GM19238 (cell line): ENCODE results near the gene SMAD6.

Experiments used
- DNase-seq: peaks from one replicate; pipeline ENCODE4 v3.0.0; 2011; ENCODE audit warnings: low spot score; ENCODE audit not compliant: insufficient read length

SMAD6 gene

GRCh38 chr15:66739287-66739686, 37.3 kb downstream of the SMAD6 start:
- DNase-seq, result no peak

GRCh38 chr15:66740802-66741201, 38.8 kb downstream of the SMAD6 start:
- DNase-seq, result no peak

GRCh38 chr15:66741646-66742045, 39.6 kb downstream of the SMAD6 start:
- no peak for DNase-seq

- no peak for DNase-seq
Observed at GRCh38 chr15:66742286-66742685, 40.2 kb downstream of the SMAD6 start.

- no peak for DNase-seq
Observed at GRCh38 chr15:66743204-66743603, 41.2 kb downstream of the SMAD6 start.

- DNase-seq, result no peak
Observed at GRCh38 chr15:66743703-66744536, 41.9 kb downstream of the SMAD6 start.

GRCh38 chr15:66744610-66745279, 42.7 kb downstream of the SMAD6 start:
- no peak for DNase-seq

- DNase-seq, result no peak
Observed at GRCh38 chr15:66745530-66746230, 43.6 kb downstream of the SMAD6 start.

- no peak for DNase-seq
Observed at GRCh38 chr15:66746231-66746605, 44.2 kb downstream of the SMAD6 start.

GRCh38 chr15:66747223-66747622, 45.2 kb downstream of the SMAD6 start:
- no peak for DNase-seq

- DNase-seq, result no peak
Observed at GRCh38 chr15:66747886-66748707, 46.1 kb downstream of the SMAD6 start.

GRCh38 chr15:66748708-66749035, 46.6 kb downstream of the SMAD6 start:
- DNase-seq, result no peak

GRCh38 chr15:66749841-66750575, 48.0 kb downstream of the SMAD6 start:
- DNase-seq, result no peak

- DNase-seq, result no peak
Observed at GRCh38 chr15:66750609-66751008, 48.6 kb downstream of the SMAD6 start.

GRCh38 chr15:66751579-66751978, 49.5 kb downstream of the SMAD6 start:
- DNase-seq, result no peak

- no peak for DNase-seq
Observed at GRCh38 chr15:66752078-66752477, 50.0 kb downstream of the SMAD6 start.

- no peak for DNase-seq
Observed at GRCh38 chr15:66753687-66754377, 51.8 kb downstream of the SMAD6 start.

- no peak for DNase-seq
Observed at GRCh38 chr15:66754789-66755188, 52.8 kb downstream of the SMAD6 start.

GRCh38 chr15:66755298-66756068, 53.4 kb downstream of the SMAD6 start:
- no peak for DNase-seq

- no peak for DNase-seq
Observed at GRCh38 chr15:66756295-66756694, 54.3 kb downstream of the SMAD6 start.
